Mesothelial cell of epicardium (in vitro differentiated cells): ENCODE results near the gene CCDC8. TPM values are rescaled to one million over a fixed set of nuclear protein-coding genes. Genes with fewer than 3 reads are reported as not detected.

Experiments
- DNase-seq, 2 experiments: peaks; one replicate each; pipeline ENCODE4 v3.0.0; 2021; ENCODE audit warnings: low spot score in 2 of 2; ENCODE audit not compliant: unreplicated experiment in 2 of 2
- H3K27ac Mint-ChIP-seq: 2 replicates; pipeline ENCODE4 v1.8.0; 2021; ENCODE audit warnings: mixed read lengths
- H3K27me3 Mint-ChIP-seq: 2 replicates; pipeline ENCODE4 v1.8.0; 2021; ENCODE audit warnings: low read depth, mixed read lengths
- H3K36me3 Mint-ChIP-seq: 2 replicates; pipeline ENCODE4 v1.8.0; 2021; ENCODE audit warnings: mixed read lengths
- H3K4me1 Mint-ChIP-seq: 2 replicates; pipeline ENCODE4 v1.8.0; 2021; ENCODE audit warnings: mixed read lengths
- H3K4me3 Mint-ChIP-seq: 2 replicates; pipeline ENCODE4 v1.8.0; 2021; ENCODE audit warnings: mild to moderate bottlenecking, moderate library complexity, mixed read lengths
- H3K9me3 Mint-ChIP-seq: 2 replicates; pipeline ENCODE4 v1.8.0; 2021; ENCODE audit warnings: mixed read lengths
- total RNA-seq: library from RNA; stranded (reverse); gene quantifications from 3 replicates; pipeline ENCODE4 v1.2.1, GENCODE V29; 2021
- TF ChIP-seq, protein P1 (sequence below): fragments of 200-600 bp; sonication (generic); IDR thresholded peaks from one replicate; pipeline ENCODE4 v1.5.0; 2021; ENCODE audit warnings: antibody characterized with exemption; ENCODE audit not compliant: unreplicated experiment

Gene CCDC8
- total RNA-seq, 1 donor from 2014 or later, result 50.7 TPM

GRCh38 chr19:46412650-46413261 is 608 bp downstream of the CCDC8 start:
- no peak for DNase-seq
- Mint-ChIP-seq H3K36me3 (peaks cover 8% of the 10 kb centered on the region), H3K27me3 (no peaks in the 10 kb centered on the region), H3K9me3 (no peaks in the 10 kb centered on the region), H3K4me1 (peaks cover 67% of the 10 kb centered on the region), H3K4me3 (peak overlapping the region; percentile 94), H3K27ac (peak overlapping the region; percentile 97)
- TF ChIP-seq, protein P1, sequence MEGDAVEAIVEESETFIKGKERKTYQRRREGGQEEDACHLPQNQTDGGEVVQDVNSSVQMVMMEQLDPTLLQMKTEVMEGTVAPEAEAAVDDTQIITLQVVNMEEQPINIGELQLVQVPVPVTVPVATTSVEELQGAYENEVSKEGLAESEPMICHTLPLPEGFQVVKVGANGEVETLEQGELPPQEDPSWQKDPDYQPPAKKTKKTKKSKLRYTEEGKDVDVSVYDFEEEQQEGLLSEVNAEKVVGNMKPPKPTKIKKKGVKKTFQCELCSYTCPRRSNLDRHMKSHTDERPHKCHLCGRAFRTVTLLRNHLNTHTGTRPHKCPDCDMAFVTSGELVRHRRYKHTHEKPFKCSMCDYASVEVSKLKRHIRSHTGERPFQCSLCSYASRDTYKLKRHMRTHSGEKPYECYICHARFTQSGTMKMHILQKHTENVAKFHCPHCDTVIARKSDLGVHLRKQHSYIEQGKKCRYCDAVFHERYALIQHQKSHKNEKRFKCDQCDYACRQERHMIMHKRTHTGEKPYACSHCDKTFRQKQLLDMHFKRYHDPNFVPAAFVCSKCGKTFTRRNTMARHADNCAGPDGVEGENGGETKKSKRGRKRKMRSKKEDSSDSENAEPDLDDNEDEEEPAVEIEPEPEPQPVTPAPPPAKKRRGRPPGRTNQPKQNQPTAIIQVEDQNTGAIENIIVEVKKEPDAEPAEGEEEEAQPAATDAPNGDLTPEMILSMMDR, result no peak

- Mint-ChIP-seq H3K4me1 (peaks cover 70% of the 10 kb centered on the region), H3K27me3 (no peaks in the 10 kb centered on the region)
- TF ChIP-seq, protein P1, result no peak
Observed at GRCh38 chr19:46411925-46412649, 1.3 kb downstream of the CCDC8 start.

DNA sequence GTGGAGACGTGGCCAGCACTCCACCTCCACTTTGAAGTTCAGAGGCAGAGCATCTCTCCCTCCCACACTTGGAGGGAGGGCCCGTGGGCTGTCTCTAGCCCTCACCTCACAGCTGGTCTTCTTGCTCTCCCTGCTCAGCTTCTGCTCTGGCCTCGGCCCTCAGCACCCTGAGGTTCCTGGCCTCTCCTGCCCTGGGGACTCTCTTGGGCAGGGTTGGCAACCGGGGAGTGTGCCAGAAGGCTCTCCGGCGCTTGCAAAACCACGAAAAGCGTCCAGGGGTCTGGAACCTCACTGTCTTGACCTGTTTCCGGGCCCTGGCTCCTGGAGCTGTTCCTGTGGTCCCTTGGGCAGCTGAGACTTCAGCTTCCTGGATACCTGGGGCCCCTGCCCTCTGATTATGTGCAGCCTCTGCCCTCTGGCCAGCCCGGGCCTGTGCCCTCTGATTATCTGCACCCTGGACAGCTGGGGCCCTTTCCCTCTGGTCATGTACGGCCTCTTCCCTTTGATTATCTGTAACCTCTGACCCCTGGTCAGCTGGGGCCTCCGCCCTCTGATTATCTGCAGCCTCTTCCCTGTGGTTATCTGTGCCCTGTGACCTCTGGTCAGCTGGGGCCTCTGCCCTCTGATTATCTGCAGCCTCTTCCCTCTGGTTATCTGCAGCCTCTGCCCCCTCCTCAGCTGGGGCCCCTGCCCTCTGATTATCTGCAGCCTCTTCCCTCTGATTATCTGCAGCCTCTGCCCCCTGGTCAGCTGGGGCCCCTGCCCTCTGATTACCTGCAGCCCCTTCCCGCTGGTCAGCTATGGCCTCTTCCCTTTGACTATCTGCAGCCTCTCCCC is 2.1 kb downstream of the CCDC8 start:
- peak overlapping the region; percentile 85 for H3K27ac Mint-ChIP-seq
- TF ChIP-seq, protein P1, result no peak

More at GRCh38 chr19:46411925-46412649, 1.3 kb downstream of the CCDC8 start:
- no peak for DNase-seq
- Mint-ChIP-seq H3K27ac (peak overlapping the region; percentile 85), H3K36me3 (peaks cover 8% of the 10 kb centered on the region), H3K9me3 (no peaks in the 10 kb centered on the region), H3K4me3 (peak overlapping the region; percentile 94)

DNA sequence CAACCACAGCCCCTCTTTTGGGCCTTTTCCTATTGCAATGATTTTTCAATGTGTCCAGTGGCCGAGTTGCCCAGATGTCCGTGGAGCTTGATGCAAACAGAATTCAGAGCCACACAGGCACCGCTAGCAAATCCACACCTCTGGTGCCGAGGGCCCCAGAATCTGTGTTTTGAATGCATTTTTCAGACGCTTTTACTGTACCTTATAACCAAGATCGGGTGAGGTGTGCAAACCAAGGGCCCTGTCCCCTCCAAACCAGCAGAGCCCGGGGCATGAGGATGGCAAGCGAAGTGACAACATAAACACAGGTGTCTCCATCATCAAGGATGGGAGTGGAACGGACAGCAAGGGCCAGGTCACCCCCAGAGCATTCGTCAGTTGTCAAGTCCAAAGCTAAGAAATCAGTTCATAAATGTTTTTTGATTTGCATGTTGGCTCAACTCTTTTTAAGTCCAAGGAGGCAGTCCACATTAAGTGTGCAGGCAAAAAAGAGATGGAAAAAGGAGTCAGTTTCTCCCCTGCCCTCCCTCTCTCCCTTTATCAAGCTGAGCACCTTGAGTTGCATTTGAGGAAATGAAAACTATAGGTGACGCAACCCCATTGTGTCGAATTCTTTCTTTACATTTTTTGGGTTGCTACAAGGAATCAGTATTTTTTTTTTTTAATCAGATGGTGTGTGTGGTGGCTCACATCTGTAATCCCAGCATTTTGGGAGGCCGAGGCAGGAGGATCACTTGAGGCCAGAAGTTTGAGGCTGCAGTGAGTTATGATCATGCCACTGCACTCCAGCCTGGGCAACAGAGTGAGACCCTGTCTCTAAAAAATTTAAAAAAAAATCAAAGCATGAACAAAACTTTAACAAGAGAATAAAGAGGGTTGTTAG is 2.9 kb downstream of the CCDC8 start:
- Mint-ChIP-seq H3K9me3 (no peaks in the 10 kb centered on the region), H3K27me3 (no peaks in the 10 kb centered on the region), H3K4me1 (peaks cover 62% of the 10 kb centered on the region), H3K27ac (peak overlapping the region; percentile 69), H3K36me3 (peaks cover 8% of the 10 kb centered on the region), H3K4me3 (peak overlapping the region; percentile 94)
- TF ChIP-seq, protein P1, result no peak
- DNase-seq, result no peak

More for the DNA sequence above, 2.1 kb downstream of the CCDC8 start:
- peaks cover 8% of the 10 kb centered on the region for H3K36me3 Mint-ChIP-seq
- DNase-seq, result no peak
- peaks cover 70% of the 10 kb centered on the region for H3K4me1 Mint-ChIP-seq
- no peaks in the 10 kb centered on the region for H3K9me3 Mint-ChIP-seq
- no peaks in the 10 kb centered on the region for H3K27me3 Mint-ChIP-seq
- H3K4me3 Mint-ChIP-seq, result peak overlapping the region; percentile 94

GRCh38 chr19:46409191-46409590 is 4.2 kb downstream of the CCDC8 start:
- no peak for DNase-seq
- Mint-ChIP-seq H3K4me1 (peaks cover 68% of the 10 kb centered on the region), H3K4me3 (peak overlapping the region; percentile 24), H3K27ac (peak overlapping the region; percentile 43), H3K36me3 (peaks cover 8% of the 10 kb centered on the region), H3K27me3 (no peaks in the 10 kb centered on the region), H3K9me3 (no peaks in the 10 kb centered on the region)
- TF ChIP-seq, protein P1, result no peak
